ENCODE data around the gene SPIRE1.

Gene SPIRE1

DNA sequence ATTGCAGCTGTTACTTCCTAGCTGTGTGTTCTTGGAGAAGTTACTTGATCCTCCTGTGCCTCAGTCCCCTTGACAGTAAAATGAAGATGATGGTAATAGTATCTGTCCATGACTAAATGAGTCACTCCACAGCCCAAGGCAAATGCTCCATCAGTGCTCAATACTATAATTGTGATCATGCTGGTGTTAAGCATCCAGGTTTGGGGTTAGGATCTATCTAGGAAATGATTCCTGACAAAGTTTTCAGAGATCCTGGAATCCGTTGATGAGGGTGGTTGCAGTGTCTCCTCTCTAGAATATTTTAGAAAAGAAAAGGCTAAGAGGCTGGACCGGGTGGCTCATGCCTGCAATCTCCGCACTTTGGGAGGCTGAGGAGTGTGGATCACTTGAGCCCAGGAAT, 252.8 kb downstream of the SPIRE1 start:
- no peak for TF ChIP-seq CTCF (IDR thresholded peaks at IDR 0.05; ENCODE audit: control insufficient read depth, extremely low read depth, insufficient read depth)
- DNase-seq (ENCODE audit: low read depth) = no peak
- no peak overlapping the region for H3K4me3 ChIP-seq (ENCODE audit: low read depth, low read length)

GRCh38 chr18:12403601-12404506, 254.1 kb downstream of the SPIRE1 start:
- DNase-seq (ENCODE audit: low read depth) = no peak
- no peak overlapping the region for H3K4me3 ChIP-seq (ENCODE audit: low read depth, low read length)
- no peak for TF ChIP-seq CTCF (IDR thresholded peaks at IDR 0.05; ENCODE audit: control insufficient read depth, extremely low read depth, insufficient read depth)

DNA sequence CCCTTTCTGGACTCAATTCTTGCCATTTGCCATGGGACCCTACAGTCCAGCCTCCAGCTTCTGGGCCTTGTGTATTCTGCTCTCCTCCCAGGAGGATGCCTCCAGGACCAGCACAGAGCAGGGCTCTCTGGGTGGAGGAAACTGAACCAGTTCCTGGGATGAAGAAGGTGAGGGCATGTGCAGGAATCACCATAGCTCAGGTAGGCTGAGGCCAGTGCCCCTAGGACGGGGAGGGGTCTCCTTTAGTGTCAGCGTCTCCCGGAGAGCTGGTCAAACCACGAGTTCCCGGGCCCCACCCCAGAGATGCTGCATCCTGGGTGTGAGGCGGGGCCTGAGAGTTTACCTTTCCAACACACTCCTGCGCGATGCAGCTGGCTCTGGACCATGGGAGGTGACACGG, 256.0 kb downstream of the SPIRE1 start:
- H3K4me3 ChIP-seq (ENCODE audit: low read depth, low read length) = no peak overlapping the region
- no peak for DNase-seq (ENCODE audit: low read depth)

DNA sequence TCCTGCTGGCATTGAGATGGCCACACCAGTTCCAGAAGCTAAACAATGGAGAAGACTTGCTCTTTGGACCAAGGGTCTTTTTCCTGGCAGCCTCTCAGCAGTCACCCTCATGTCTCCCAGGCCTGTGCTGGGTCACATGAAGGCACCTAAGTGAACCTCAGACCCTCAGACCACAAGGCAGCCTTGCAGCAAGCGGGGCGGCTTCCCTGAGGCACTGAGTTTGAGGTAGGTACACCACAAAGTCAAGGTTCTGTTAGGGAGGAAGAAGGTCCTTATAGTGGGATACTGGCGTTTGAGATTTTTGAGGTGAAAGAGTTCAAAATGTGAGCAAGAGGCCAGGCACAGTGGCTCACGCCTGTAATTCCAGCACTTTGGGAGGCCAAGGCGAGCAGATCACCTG, 258.7 kb downstream of the SPIRE1 start:
- TF ChIP-seq CTCF (IDR thresholded peaks at IDR 0.05; ENCODE audit: control insufficient read depth, extremely low read depth, insufficient read depth) = no peak
- no peak overlapping the region for H3K4me3 ChIP-seq (ENCODE audit: low read depth, low read length)
- DNase-seq (ENCODE audit: low read depth) = no peak

More for the DNA sequence above, 256.0 kb downstream of the SPIRE1 start:
- TF ChIP-seq CTCF (IDR thresholded peaks at IDR 0.05; ENCODE audit: control insufficient read depth, extremely low read depth, insufficient read depth) = no peak

DNA sequence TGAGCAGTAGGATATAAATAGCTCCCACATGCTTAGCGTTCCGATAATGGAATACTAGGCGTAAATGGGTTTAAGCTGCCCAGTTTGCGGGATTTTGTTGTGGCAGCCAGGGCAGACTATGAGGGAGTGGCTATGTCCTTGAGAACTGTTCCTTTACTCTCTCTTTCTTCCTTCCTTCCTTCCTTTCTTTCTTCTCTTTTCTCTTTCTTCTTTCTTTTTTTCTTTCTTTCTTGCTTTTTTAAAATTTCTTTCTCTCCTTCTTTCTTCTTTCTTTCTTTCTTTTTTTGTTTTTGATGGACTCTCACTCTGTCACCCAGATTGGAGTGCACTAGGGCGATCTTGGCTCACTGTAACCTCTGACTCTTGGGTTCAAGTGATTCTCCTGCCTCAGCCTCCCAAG, 259.3 kb downstream of the SPIRE1 start:
- DNase-seq (ENCODE audit: low read depth) = no peak
- H3K4me3 ChIP-seq (ENCODE audit: low read depth, low read length) = no peak overlapping the region
- no peak for TF ChIP-seq CTCF (IDR thresholded peaks at IDR 0.05; ENCODE audit: control insufficient read depth, extremely low read depth, insufficient read depth)

DNA sequence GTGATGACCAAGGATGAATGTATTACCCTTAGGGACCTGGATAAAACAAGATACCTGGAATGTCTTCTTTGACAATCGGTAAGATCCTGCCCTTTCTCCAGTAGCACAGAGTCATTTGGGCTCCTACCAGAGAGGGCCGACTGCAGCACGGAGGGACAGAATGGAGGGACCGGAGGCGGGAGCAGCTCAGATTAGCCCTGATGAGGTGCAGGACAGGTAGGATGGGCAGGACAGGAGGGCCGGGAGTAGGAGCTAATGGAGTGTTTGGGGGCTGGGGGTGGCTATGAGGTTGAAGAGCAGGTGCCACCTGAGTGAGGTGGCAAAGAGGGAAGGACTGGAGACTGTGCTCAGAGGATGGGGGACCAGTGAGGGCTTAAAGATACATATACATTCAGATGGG, 260.1 kb downstream of the SPIRE1 start:
- DNase-seq (ENCODE audit: low read depth) = no peak
- no peak overlapping the region for H3K4me3 ChIP-seq (ENCODE audit: low read depth, low read length)
- no peak for TF ChIP-seq CTCF (IDR thresholded peaks at IDR 0.05; ENCODE audit: control insufficient read depth, extremely low read depth, insufficient read depth)

DNA sequence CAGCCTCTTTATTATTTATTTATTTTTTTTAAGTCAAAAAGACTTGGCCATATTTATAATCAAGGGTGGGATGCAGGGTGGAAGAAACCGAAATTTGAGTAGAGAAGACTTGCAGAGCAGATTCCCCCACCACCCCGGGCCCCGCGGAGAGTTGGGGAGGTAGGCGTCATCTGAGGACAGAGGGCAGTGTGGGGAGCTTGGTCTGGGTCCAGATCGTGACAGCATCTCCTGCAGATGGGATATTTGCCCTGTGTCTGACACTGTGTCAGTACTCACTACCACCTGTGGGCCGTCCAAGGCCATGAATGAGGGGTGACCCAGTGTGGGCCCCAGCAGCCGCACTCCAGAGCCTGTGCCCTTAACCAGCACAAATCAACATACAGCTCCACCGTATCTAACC, 260.7 kb downstream of the SPIRE1 start:
- no peak overlapping the region for H3K4me3 ChIP-seq (ENCODE audit: low read depth, low read length)
- TF ChIP-seq CTCF (IDR thresholded peaks at IDR 0.05; ENCODE audit: control insufficient read depth, extremely low read depth, insufficient read depth) = no peak
- no peak for DNase-seq (ENCODE audit: low read depth)

Data from LNCaP clone FGC (cell line).